ENCODE measurements around the gene TMEM244.
"Not testable (repeated sequence)": the region's sequence is repeated elsewhere in the genome, so short reads cannot be mapped to it uniquely, and the experiment has no call there.

Gene TMEM244

GRCh38 chr6:129866256-129866655 lies 5.1 kb upstream of the TMEM244 start:
- no peak for DNase-seq

GRCh38 chr6:129865013-129865412 lies 3.9 kb upstream of the TMEM244 start:
- no peak for DNase-seq

- no peak for DNase-seq
Measured at GRCh38 chr6:129863664-129864063, 2.5 kb upstream of the TMEM244 start.

- no peak for DNase-seq
Measured at GRCh38 chr6:129859524-129859923, 1.6 kb downstream of the TMEM244 start.

GRCh38 chr6:129857838-129858237 lies 3.3 kb downstream of the TMEM244 start:
- DNase-seq = no peak

- no peak for DNase-seq
Measured at GRCh38 chr6:129853996-129854711, 7.0 kb downstream of the TMEM244 start.

- DNase-seq = no peak
Measured at GRCh38 chr6:129852257-129852858, 8.8 kb downstream of the TMEM244 start.

- DNase-seq = no peak
Measured at GRCh38 chr6:129849456-129849855, 11.7 kb downstream of the TMEM244 start.

- DNase-seq = no peak
Measured at GRCh38 chr6:129846761-129847160, 14.4 kb downstream of the TMEM244 start.

GRCh38 chr6:129845696-129846095 lies 15.4 kb downstream of the TMEM244 start:
- no peak for DNase-seq

GRCh38 chr6:129844118-129844891 lies 16.8 kb downstream of the TMEM244 start:
- no peak for DNase-seq

GRCh38 chr6:129843573-129843972 lies 17.5 kb downstream of the TMEM244 start:
- DNase-seq = no peak

GRCh38 chr6:129842881-129843409 lies 18.2 kb downstream of the TMEM244 start:
- DNase-seq = no peak

GRCh38 chr6:129842137-129842536 lies 19.0 kb downstream of the TMEM244 start:
- no peak for DNase-seq

GRCh38 chr6:129839562-129839961 lies 21.6 kb downstream of the TMEM244 start:
- not testable (repeated sequence) for DNase-seq

- no peak for DNase-seq
Measured at GRCh38 chr6:129835691-129836090, 25.4 kb downstream of the TMEM244 start.

- DNase-seq = no peak
Measured at GRCh38 chr6:129832299-129832698, 28.8 kb downstream of the TMEM244 start.

GRCh38 chr6:129828229-129828628 lies 32.9 kb downstream of the TMEM244 start:
- DNase-seq = no peak

GRCh38 chr6:129818251-129818650 lies 42.9 kb downstream of the TMEM244 start:
- no peak for DNase-seq

- DNase-seq = no peak
Measured at GRCh38 chr6:129817821-129818220, 43.3 kb downstream of the TMEM244 start.

- no peak for DNase-seq
Measured at GRCh38 chr6:129817332-129817731, 43.8 kb downstream of the TMEM244 start.

- no peak for DNase-seq
Measured at GRCh38 chr6:129812145-129812777, 48.9 kb downstream of the TMEM244 start.

GRCh38 chr6:129807141-129807540 lies 54.0 kb downstream of the TMEM244 start:
- DNase-seq = not testable (repeated sequence)
